HG02938 (cell line): ENCODE results near the gene SEC61B.

Source experiments
- ATAC-seq: cut with Tn5 transposase; IDR thresholded peaks from one replicate; pipeline ENCODE4 v1.9.1; 2021; ENCODE audit warnings: mild to moderate bottlenecking, moderate library complexity; ENCODE audit not compliant: unreplicated experiment

The SEC61B gene

GRCh38 chr9:99266255-99267023 lies 44.4 kb downstream of the SEC61B start:
- peak; percentile 51 for ATAC-seq

- ATAC-seq = no peak
Observed at GRCh38 chr9:99269416-99269815, 47.3 kb downstream of the SEC61B start.

- no peak for ATAC-seq
Observed at GRCh38 chr9:99270491-99270890, 48.4 kb downstream of the SEC61B start.

- no peak for ATAC-seq
Observed at GRCh38 chr9:99272836-99273235, 50.8 kb downstream of the SEC61B start.

GRCh38 chr9:99274016-99274415 lies 51.9 kb downstream of the SEC61B start:
- no peak for ATAC-seq

GRCh38 chr9:99274495-99274894 lies 52.4 kb downstream of the SEC61B start:
- no peak for ATAC-seq
